Mesendoderm (in vitro differentiated cells): ENCODE data around the gene SPAG4.

Source experiments
- DNase-seq: peaks from one replicate; pipeline ENCODE4 v3.0.0; 2013
- H2AK5ac ChIP-seq: 2 replicates; pipeline ENCODE4 v1.6.1; 2013; ENCODE audit warnings: low read length, inconsistent platforms
- H2BK120ac ChIP-seq: 2 replicates; pipeline ENCODE4 v1.6.1; 2013; ENCODE audit warnings: low read depth, mild to moderate bottlenecking, low read length, moderate library complexity, mixed read lengths
- H2BK15ac ChIP-seq: replicated peaks from 2 replicates; pipeline ENCODE4 v1.6.1; 2013; ENCODE audit warnings: low read depth, mild to moderate bottlenecking, moderate library complexity
- H2BK5ac ChIP-seq: 2 replicates; pipeline ENCODE4 v1.6.1; 2013; ENCODE audit warnings: low read length, inconsistent platforms
- H3K18ac ChIP-seq: 2 replicates; pipeline ENCODE4 v1.6.1; 2013; ENCODE audit warnings: mild to moderate bottlenecking, low read length, mixed read lengths
- H3K23ac ChIP-seq: one replicate; pipeline ENCODE4 v1.6.1; 2013; ENCODE audit warnings: low read length
- H3K27ac ChIP-seq: 2 replicates; pipeline ENCODE4 v1.5.1; 2013; ENCODE audit warnings: low read depth, mild to moderate bottlenecking, inconsistent platforms, low read length, moderate library complexity
- H3K27me3 ChIP-seq: 2 replicates; pipeline ENCODE4 v1.6.1; 2013; ENCODE audit warnings: low read length, control low read depth, mild to moderate bottlenecking, inconsistent platforms; ENCODE audit not compliant: insufficient read depth, poor library complexity
- H3K36me3 ChIP-seq: 2 replicates; pipeline ENCODE4 v1.6.1; 2013; ENCODE audit warnings: low read length, inconsistent platforms; ENCODE audit not compliant: control insufficient read depth, insufficient read depth
- H3K4ac ChIP-seq: one replicate; pipeline ENCODE4 v1.6.1; 2013; ENCODE audit warnings: low read depth, mild to moderate bottlenecking, low read length, moderate library complexity
- H3K4me1 ChIP-seq: 2 replicates; pipeline ENCODE4 v1.6.1; 2013; ENCODE audit warnings: low read depth, low read length, inconsistent platforms; ENCODE audit not compliant: control insufficient read depth
- H3K4me2 ChIP-seq: 2 replicates; pipeline ENCODE4 v1.6.1; 2013; ENCODE audit warnings: low read length
- H3K4me3 ChIP-seq: 2 replicates; pipeline ENCODE4 v1.5.1; 2013; ENCODE audit warnings: mild to moderate bottlenecking, low read length
- H3K56ac ChIP-seq: one replicate; pipeline ENCODE4 v1.6.1; 2013; ENCODE audit warnings: low read length
- H3K79me1 ChIP-seq: 2 replicates; pipeline ENCODE4 v1.6.1; 2013; ENCODE audit warnings: low read length, inconsistent platforms
- H3K79me2 ChIP-seq: 2 replicates; pipeline ENCODE4 v1.6.1; 2013; ENCODE audit warnings: mild to moderate bottlenecking, low read length; ENCODE audit not compliant: control insufficient read depth, insufficient read depth
- H3K9ac ChIP-seq: 2 replicates; pipeline ENCODE4 v1.6.1; 2013; ENCODE audit warnings: low read length, inconsistent platforms
- H4K5ac ChIP-seq: one replicate; pipeline ENCODE4 v1.6.1; 2013; ENCODE audit warnings: low read length
- H4K8ac ChIP-seq: one replicate; pipeline ENCODE4 v1.6.1; 2013; ENCODE audit warnings: low read depth, mild to moderate bottlenecking, control low read depth, low read length, moderate library complexity
- WGBS: extraction: QIAGEN DNeasy Blood & Tissue Kit; methylation state at CpG from one replicate; pipeline ENCODE4 v1.1.7; 2013; ENCODE audit warnings: low lambda C conversion rate, missing lambda C conversion rate; ENCODE audit not compliant: insufficient coverage; ENCODE audit errors: extremely low coverage; 5-methylcytosine and 5-hydroxymethylcytosine counted together

The SPAG4 gene

GRCh38 chr20:35586751-35587425 is 28.7 kb upstream of the SPAG4 start:
- Histone ChIP-seq H3K79me1 (no peaks in the 10 kb centered on the region), H3K18ac (no peak overlapping the region), H3K27me3 (no peaks in the 10 kb centered on the region), H2BK5ac (no peak overlapping the region), H4K5ac (no peak overlapping the region), H3K4me1 (no peaks in the 10 kb centered on the region), H4K8ac (no peak overlapping the region), H3K4me3 (no peak overlapping the region), H2AK5ac (no peak overlapping the region), H2BK120ac (no peak overlapping the region), H3K27ac (no peak overlapping the region), H3K23ac (no peak overlapping the region), H3K4ac (no peak overlapping the region), H2BK15ac (no peak overlapping the region), H3K79me2 (no peaks in the 10 kb centered on the region), H3K56ac (no peak overlapping the region), H3K9ac (no peak overlapping the region), H3K36me3 (no peaks in the 10 kb centered on the region), H3K4me2 (no peak overlapping the region)
- DNase-seq: no peak
- no CpG with 5 or more reads among the region's 6 CpGs for WGBS

- Histone ChIP-seq H2AK5ac (no peak overlapping the region), H2BK120ac (no peak overlapping the region), H3K9ac (no peak overlapping the region), H3K4ac (no peak overlapping the region), H3K4me3 (no peak overlapping the region), H2BK15ac (no peak overlapping the region), H3K27ac (no peak overlapping the region), H3K36me3 (no peaks in the 10 kb centered on the region), H3K79me1 (no peaks in the 10 kb centered on the region), H3K4me1 (no peaks in the 10 kb centered on the region), H4K8ac (no peak overlapping the region), H3K79me2 (no peaks in the 10 kb centered on the region), H3K18ac (no peak overlapping the region), H3K23ac (no peak overlapping the region), H3K27me3 (no peaks in the 10 kb centered on the region), H2BK5ac (no peak overlapping the region), H3K56ac (no peak overlapping the region), H3K4me2 (no peak overlapping the region), H4K5ac (no peak overlapping the region)
- no CpG with 5 or more reads among the region's 2 CpGs for WGBS
- no peak for DNase-seq
Observed at GRCh38 chr20:35587436-35587835, 28.2 kb upstream of the SPAG4 start.

- Histone ChIP-seq H3K79me1 (no peaks in the 10 kb centered on the region), H2BK5ac (no peak overlapping the region), H3K18ac (no peak overlapping the region), H3K27ac (no peak overlapping the region), H3K4me1 (no peaks in the 10 kb centered on the region), H3K9ac (no peak overlapping the region), H3K23ac (no peak overlapping the region), H3K27me3 (no peaks in the 10 kb centered on the region), H3K4me3 (no peak overlapping the region), H2BK15ac (no peak overlapping the region), H2AK5ac (no peak overlapping the region), H3K56ac (no peak overlapping the region), H3K36me3 (no peaks in the 10 kb centered on the region), H3K79me2 (no peaks in the 10 kb centered on the region), H3K4me2 (no peak overlapping the region), H2BK120ac (no peak overlapping the region), H3K4ac (no peak overlapping the region), H4K5ac (no peak overlapping the region), H4K8ac (no peak overlapping the region)
- WGBS: no CpG with 5 or more reads among the region's 14 CpGs
- DNase-seq: no peak
Observed at GRCh38 chr20:35588397-35588796, 27.2 kb upstream of the SPAG4 start.

GRCh38 chr20:35592339-35592974 is 23.2 kb upstream of the SPAG4 start:
- H3K79me2 ChIP-seq: no peaks in the 10 kb centered on the region
- WGBS: no CpG with 5 or more reads among the region's 2 CpGs
- H4K8ac ChIP-seq: no peak overlapping the region
- no peak overlapping the region for H3K4me3 ChIP-seq
- H3K4me2 ChIP-seq: no peak overlapping the region
- no peak overlapping the region for H2BK15ac ChIP-seq
- H3K18ac ChIP-seq: no peak overlapping the region
- no peaks in the 10 kb centered on the region for H3K4me1 ChIP-seq
- H3K36me3 ChIP-seq: no peaks in the 10 kb centered on the region
- no peak overlapping the region for H3K27ac ChIP-seq
- no peak overlapping the region for H3K4ac ChIP-seq
- no peak for DNase-seq
- no peak overlapping the region for H3K56ac ChIP-seq
- no peak overlapping the region for H4K5ac ChIP-seq
- H3K9ac ChIP-seq: no peak overlapping the region
- no peak overlapping the region for H3K23ac ChIP-seq
- H3K27me3 ChIP-seq: no peaks in the 10 kb centered on the region
- H3K79me1 ChIP-seq: no peaks in the 10 kb centered on the region
- H2BK120ac ChIP-seq: no peak overlapping the region
- no peak overlapping the region for H2AK5ac ChIP-seq
- H2BK5ac ChIP-seq: no peak overlapping the region

- no peak overlapping the region for H3K18ac ChIP-seq
- no CpG with 5 or more reads among the region's 17 CpGs for WGBS
- no peak overlapping the region for H2BK120ac ChIP-seq
- no peaks in the 10 kb centered on the region for H3K27me3 ChIP-seq
- no peak overlapping the region for H2AK5ac ChIP-seq
- no peak overlapping the region for H3K4me2 ChIP-seq
- no peak overlapping the region for H3K23ac ChIP-seq
- H3K4me3 ChIP-seq: no peak overlapping the region
- H4K8ac ChIP-seq: no peak overlapping the region
- H3K79me1 ChIP-seq: no peaks in the 10 kb centered on the region
- no peak overlapping the region for H3K4ac ChIP-seq
- no peaks in the 10 kb centered on the region for H3K79me2 ChIP-seq
- no peak overlapping the region for H2BK5ac ChIP-seq
- H3K56ac ChIP-seq: no peak overlapping the region
- no peaks in the 10 kb centered on the region for H3K4me1 ChIP-seq
- no peak overlapping the region for H2BK15ac ChIP-seq
- no peak overlapping the region for H3K27ac ChIP-seq
- H3K9ac ChIP-seq: no peak overlapping the region
- no peaks in the 10 kb centered on the region for H3K36me3 ChIP-seq
- DNase-seq: no peak
- H4K5ac ChIP-seq: no peak overlapping the region
Observed at GRCh38 chr20:35595456-35595855, 20.2 kb upstream of the SPAG4 start.

- WGBS: 100% methylated on average over 2 of the region's 7 CpGs
- Histone ChIP-seq H3K27me3 (peaks cover 3% of the 10 kb centered on the region), H2BK120ac (no peak overlapping the region)
Observed at GRCh38 chr20:35595901-35596300, 19.7 kb upstream of the SPAG4 start.

More at GRCh38 chr20:35595901-35596300, 19.7 kb upstream of the SPAG4 start:
- Histone ChIP-seq H2AK5ac (no peak overlapping the region), H3K56ac (no peak overlapping the region), H2BK15ac (no peak overlapping the region), H3K4me2 (no peak overlapping the region), H3K9ac (no peak overlapping the region), H3K27ac (no peak overlapping the region), H3K4ac (no peak overlapping the region), H3K36me3 (no peaks in the 10 kb centered on the region), H4K8ac (no peak overlapping the region), H3K4me1 (no peaks in the 10 kb centered on the region), H3K4me3 (no peak overlapping the region), H2BK5ac (no peak overlapping the region), H3K18ac (no peak overlapping the region), H3K23ac (no peak overlapping the region), H4K5ac (no peak overlapping the region), H3K79me2 (no peaks in the 10 kb centered on the region), H3K79me1 (no peaks in the 10 kb centered on the region)
- no peak for DNase-seq
